Measurements from ENCODE around the gene PLPP3. TPM values are rescaled to one million over a fixed set of nuclear protein-coding genes. Genes with fewer than 3 reads are reported as not detected.

The PLPP3 gene
- total RNA-seq, 1 donor from 2014 or later = not detected

DNA sequence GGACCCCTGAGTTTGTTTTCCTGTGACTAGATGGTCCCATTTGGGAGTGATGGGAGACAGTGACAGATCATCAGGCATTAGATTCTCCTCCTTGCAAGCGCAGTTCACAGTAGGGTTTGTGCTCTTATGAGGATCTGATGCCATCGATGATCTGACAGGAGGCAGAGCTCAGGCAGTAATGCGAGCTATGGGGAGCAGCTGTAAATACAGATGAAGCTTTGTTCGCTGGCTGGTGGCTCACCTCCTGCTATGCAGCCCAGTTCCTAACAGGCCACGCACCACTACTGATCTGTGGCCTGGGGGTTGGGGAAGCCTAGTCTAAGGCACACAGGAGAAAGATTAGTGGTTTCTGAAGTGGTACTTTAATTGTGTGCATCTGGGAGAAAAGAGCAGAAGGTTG lies 7.1 kb upstream of the PLPP3 start:
- H3K4me1 Mint-ChIP-seq (ENCODE audit: low read depth) = no peaks in the 10 kb centered on the region
- H3K27ac Mint-ChIP-seq = no peak overlapping the region
- H3K4me3 Mint-ChIP-seq (ENCODE audit: low read depth) = no peak overlapping the region
- no peaks in the 10 kb centered on the region for H3K9me3 Mint-ChIP-seq
- no peak for DNase-seq (ENCODE audit: low spot score)
- no peaks in the 10 kb centered on the region for H3K36me3 Mint-ChIP-seq (ENCODE audit: low read depth)
- peaks cover 2% of the 10 kb centered on the region for H3K27me3 Mint-ChIP-seq (ENCODE audit: low read depth)
- intact Hi-C loops (cut with micrococcal nuclease) = loop anchor here (10.0 kb wide), 2 partner anchors 1302 to 1442 kb away; no protein-coding TSS in a partner anchor

DNA sequence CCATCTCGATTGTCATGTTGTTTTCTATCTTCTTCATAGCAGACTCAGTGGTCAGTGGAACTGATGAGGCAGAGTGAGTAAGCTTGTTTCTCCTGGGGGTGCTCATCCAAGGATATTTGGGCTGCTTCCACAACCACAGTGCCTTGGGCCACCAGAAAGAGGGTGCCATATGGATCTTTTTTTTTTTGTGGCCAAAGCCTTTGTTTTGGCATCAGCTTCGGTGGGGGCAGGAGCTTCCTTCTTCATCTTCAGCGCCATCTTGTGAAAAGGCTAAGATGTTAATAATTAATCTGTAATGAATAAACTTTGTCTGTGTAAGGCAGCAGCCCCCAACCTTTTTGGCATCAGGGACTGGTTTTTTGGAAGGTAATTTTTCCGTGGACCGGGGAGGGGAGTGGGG lies 6.6 kb upstream of the PLPP3 start:
- no peak for DNase-seq (ENCODE audit: low spot score)
- Mint-ChIP-seq H3K4me1 (ENCODE audit: low read depth) (no peaks in the 10 kb centered on the region), H3K4me3 (ENCODE audit: low read depth) (no peak overlapping the region), H3K27ac (no peak overlapping the region), H3K9me3 (no peaks in the 10 kb centered on the region), H3K27me3 (ENCODE audit: low read depth) (peaks cover 7% of the 10 kb centered on the region), H3K36me3 (ENCODE audit: low read depth) (no peaks in the 10 kb centered on the region)
- intact Hi-C loops (cut with micrococcal nuclease) = loop anchor here (10.0 kb wide), 2 partner anchors 1301 to 1441 kb away; no protein-coding TSS in a partner anchor

DNA sequence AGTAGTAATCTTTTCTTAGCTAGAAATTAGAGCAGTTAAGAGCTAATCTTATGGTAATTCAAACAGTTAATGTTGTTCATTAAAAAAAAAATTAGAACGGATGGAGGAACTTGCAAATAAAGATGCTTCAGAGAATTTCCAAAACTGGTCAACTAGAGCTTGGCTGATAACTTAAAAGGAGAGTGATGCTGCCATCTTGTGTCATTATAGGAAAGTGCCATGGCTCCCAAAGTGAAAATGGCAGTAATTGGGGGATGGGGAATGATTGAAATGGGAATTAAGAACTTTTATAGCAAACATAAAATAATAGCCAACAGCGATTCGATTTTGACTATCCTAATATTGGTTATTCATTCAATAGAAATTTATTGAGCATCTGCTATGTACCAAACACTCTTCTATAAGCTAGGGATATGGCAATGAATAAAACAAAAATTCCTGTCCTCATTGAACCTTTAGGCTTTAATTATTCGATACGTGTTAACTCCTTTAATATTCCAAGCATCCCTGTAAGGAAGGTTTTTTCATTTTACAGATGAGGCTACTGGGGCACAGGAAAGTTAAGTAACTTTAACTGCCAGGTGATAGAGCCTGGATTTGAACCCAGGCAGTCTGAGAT lies 5.7 kb upstream of the PLPP3 start:
- Mint-ChIP-seq H3K27ac (no peak overlapping the region), H3K9me3 (no peaks in the 10 kb centered on the region), H3K27me3 (ENCODE audit: low read depth) (peaks cover 16% of the 10 kb centered on the region), H3K4me3 (ENCODE audit: low read depth) (no peak overlapping the region), H3K4me1 (ENCODE audit: low read depth) (no peaks in the 10 kb centered on the region), H3K36me3 (ENCODE audit: low read depth) (no peaks in the 10 kb centered on the region)
- intact Hi-C loops (cut with micrococcal nuclease) = loop anchor here (10.0 kb wide), 2 partner anchors 1300 to 1440 kb away; no protein-coding TSS in a partner anchor
- DNase-seq (ENCODE audit: low spot score) = no peak

DNA sequence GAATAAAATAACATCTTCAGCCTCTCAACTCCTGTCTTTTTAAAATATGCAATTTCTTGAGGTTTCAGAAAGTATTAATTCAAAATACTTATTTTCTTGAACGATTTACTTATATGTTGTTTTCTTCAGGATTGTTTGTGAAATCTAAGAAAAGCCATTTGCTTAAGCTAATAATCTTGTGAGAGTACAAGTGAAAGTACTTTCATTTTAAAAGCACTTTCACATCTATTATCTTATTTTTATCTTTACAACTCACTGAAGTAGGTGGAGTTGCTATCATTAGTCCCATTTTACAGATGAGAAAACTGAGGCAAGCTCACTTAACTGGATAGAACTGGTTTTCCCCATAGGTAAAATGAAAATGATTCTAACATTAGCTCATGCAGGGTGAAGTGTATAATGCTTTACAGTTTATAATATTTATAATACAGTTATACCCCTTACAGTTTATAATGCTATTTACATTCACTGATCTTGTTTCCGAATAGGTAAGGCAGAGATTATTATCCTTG lies 4.7 kb upstream of the PLPP3 start:
- H3K27me3 Mint-ChIP-seq (ENCODE audit: low read depth) = peaks cover 26% of the 10 kb centered on the region
- no peaks in the 10 kb centered on the region for H3K9me3 Mint-ChIP-seq
- no peaks in the 10 kb centered on the region for H3K4me1 Mint-ChIP-seq (ENCODE audit: low read depth)
- intact Hi-C loops (cut with micrococcal nuclease) = loop anchor here (10.0 kb wide), 2 partner anchors 1299 to 1439 kb away; no protein-coding TSS in a partner anchor
- no peak overlapping the region for H3K27ac Mint-ChIP-seq
- no peak overlapping the region for H3K4me3 Mint-ChIP-seq (ENCODE audit: low read depth)
- H3K36me3 Mint-ChIP-seq (ENCODE audit: low read depth) = no peaks in the 10 kb centered on the region
- no peak for DNase-seq (ENCODE audit: low spot score)

DNA sequence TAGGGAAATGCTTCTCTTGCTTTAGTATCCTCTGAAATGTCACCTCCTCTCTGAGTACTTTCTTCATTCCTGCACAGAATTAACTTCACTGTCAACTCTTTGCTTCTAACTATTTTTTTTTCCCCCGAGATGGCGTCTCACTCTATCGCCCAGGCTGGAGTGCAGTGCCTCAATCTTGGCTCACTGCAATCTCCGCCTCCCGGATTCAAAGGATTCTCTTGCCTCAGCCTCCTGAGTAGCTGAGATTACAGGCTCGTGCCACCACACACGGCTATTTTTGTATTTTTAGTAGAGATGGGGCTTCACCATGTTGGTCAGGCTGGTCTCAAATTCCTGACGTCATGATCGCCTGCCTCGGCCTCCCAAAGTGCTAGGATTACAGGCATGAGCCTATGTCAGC lies 1.4 kb upstream of the PLPP3 start:
- H3K9me3 Mint-ChIP-seq = no peaks in the 10 kb centered on the region
- H3K4me1 Mint-ChIP-seq (ENCODE audit: low read depth) = no peaks in the 10 kb centered on the region
- H3K27me3 Mint-ChIP-seq (ENCODE audit: low read depth) = peaks cover 46% of the 10 kb centered on the region

DNA sequence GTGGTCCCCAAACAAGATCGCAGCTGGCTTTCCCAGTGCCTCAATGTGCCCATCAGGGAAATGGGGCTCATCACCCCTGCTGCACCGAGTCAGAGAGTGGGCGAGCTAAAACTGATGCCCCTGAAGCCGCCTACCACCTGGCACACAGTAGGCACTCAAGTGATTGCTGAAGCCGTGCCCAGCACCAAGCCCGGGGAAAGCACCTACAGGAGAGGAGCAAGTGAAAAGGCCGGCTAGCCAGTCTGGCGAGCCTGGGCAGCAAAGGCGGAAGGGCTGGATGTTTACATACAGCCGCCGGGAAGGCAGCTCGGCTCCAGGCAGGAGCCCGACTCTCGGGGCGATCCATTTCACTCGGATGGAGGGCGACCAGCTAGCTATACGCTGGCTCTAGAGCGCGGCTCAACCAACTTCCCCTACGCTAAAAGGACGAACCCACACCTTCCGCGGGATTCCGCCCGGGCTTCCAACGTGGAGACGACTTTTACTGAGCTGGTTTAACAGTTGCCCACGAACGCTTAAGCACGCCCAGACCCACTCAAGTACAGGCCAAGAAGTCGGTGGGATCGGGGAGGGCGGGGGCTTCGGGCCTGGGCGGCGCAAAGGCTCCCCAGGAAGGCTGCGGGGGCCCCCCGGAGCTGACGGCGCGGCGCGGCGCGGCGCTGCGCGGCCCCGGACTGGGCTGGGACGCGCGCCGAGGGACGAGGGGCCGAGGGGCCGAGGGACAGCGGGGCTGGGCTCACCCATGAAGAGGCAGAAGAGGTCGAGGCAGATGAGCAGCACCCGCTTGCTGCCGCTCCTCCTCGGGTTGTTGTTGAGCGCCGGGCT lies 1.0 kb downstream of the PLPP3 start:
- Mint-ChIP-seq H3K27me3 (ENCODE audit: low read depth) (peaks cover 49% of the 10 kb centered on the region), H3K36me3 (ENCODE audit: low read depth) (no peaks in the 10 kb centered on the region), H3K27ac (no peak overlapping the region), H3K4me1 (ENCODE audit: low read depth) (no peaks in the 10 kb centered on the region), H3K9me3 (no peaks in the 10 kb centered on the region), H3K4me3 (ENCODE audit: low read depth) (peak overlapping the region; percentile 72)
- DNase-seq (ENCODE audit: low spot score) = no peak
- intact Hi-C loops (cut with micrococcal nuclease) = no loop called here

More for the DNA sequence above, 1.4 kb upstream of the PLPP3 start:
- H3K4me3 Mint-ChIP-seq (ENCODE audit: low read depth) = no peak overlapping the region
- no peak overlapping the region for H3K27ac Mint-ChIP-seq
- intact Hi-C loops (cut with micrococcal nuclease) = loop anchor here (10.0 kb wide), 2 partner anchors 1296 to 1436 kb away; no protein-coding TSS in a partner anchor
- DNase-seq (ENCODE audit: low spot score) = no peak
- H3K36me3 Mint-ChIP-seq (ENCODE audit: low read depth) = no peaks in the 10 kb centered on the region

DNA sequence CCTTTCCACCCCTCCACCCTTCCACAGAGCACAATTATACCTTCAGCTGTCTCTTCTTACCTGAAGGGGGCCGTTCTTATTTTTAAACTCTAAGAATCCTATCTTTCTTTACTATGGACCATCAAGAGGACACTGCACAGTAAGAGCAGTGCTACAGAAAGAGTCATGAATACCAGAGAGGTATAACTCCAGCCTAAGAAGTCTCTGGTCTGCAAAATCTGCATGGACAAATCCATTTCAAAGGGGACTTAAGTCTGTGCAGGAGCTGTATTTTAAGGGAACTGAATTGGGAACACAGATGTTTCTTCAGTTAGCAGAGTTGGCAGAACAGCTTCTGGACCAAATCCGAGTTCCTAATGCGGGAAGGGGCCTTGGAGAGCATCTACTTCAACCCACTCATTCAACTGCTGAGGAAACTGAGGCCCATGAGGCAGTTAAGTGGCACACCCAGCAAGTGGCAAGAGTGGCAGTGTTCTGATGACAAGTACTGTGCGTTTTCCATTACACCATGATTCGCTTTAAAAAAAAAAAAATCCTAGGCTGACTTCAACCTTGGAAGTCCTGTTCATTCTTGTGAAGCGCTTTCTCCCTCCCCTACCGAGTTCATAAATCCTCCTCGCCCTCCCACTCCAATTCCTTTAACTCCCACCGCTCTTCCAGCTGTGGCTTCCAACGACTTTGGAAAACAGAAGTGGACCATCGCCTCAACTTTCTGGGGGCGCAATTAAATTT lies 1.8 kb downstream of the PLPP3 start:
- DNase-seq (ENCODE audit: low spot score) = no peak

DNA sequence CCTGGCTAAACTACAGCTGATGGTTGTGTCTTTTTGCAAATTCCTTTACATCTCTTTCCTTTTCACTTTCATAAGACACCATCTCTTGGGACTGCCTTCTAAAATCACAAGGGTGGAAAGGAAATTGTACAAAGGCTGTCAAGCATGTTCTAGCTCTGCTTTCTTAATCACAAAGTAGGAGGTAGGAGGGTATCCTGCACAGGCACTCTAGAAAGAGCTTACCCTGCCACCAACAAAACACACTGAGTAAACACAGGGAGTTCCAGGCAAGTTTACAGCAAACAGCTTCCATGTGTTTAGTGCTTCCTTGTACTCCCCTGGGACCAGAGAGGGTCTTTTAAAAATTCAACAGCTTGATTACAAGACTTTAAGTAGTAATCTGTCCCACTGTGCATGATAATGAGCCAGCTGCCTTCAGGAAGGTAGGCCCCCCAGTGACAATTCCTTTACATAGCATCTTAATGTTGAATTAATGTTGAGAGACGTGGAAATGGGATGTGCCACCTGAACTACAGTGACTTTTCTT lies 2.4 kb downstream of the PLPP3 start:
- Mint-ChIP-seq H3K4me3 (ENCODE audit: low read depth) (no peak overlapping the region), H3K9me3 (no peaks in the 10 kb centered on the region), H3K4me1 (ENCODE audit: low read depth) (no peaks in the 10 kb centered on the region), H3K27ac (no peak overlapping the region), H3K36me3 (ENCODE audit: low read depth) (no peaks in the 10 kb centered on the region), H3K27me3 (ENCODE audit: low read depth) (peaks cover 47% of the 10 kb centered on the region)
- intact Hi-C loops (cut with micrococcal nuclease) = no loop called here
- no peak for DNase-seq (ENCODE audit: low spot score)

More for the DNA sequence above, 1.8 kb downstream of the PLPP3 start:
- Mint-ChIP-seq H3K27me3 (ENCODE audit: low read depth) (peaks cover 47% of the 10 kb centered on the region), H3K9me3 (no peaks in the 10 kb centered on the region), H3K4me1 (ENCODE audit: low read depth) (no peaks in the 10 kb centered on the region), H3K27ac (no peak overlapping the region), H3K36me3 (ENCODE audit: low read depth) (no peaks in the 10 kb centered on the region), H3K4me3 (ENCODE audit: low read depth) (no peak overlapping the region)
- intact Hi-C loops (cut with micrococcal nuclease) = no loop called here

DNA sequence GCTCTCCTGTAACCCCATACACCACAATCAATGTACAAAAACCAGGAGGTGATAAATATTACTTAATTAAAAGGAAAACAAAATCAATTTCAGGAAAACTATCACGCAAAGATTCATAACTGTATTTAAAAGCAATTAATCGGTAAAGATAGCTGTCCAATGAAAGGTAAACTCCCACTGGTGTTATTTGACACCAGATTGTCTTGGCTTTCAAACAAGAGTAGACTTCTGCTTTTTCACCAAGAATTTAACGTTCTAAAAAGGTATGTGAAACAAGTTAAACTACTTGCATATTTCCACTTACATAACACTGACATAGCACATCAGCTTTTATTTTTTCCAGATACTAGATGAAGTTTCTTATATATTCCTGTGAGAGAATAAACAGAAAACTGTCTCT lies 3.5 kb downstream of the PLPP3 start:
- Mint-ChIP-seq H3K27me3 (ENCODE audit: low read depth) (peaks cover 41% of the 10 kb centered on the region), H3K4me3 (ENCODE audit: low read depth) (no peak overlapping the region), H3K4me1 (ENCODE audit: low read depth) (no peaks in the 10 kb centered on the region), H3K27ac (no peak overlapping the region), H3K36me3 (ENCODE audit: low read depth) (no peaks in the 10 kb centered on the region), H3K9me3 (no peaks in the 10 kb centered on the region)
- no peak for DNase-seq (ENCODE audit: low spot score)
- intact Hi-C loops (cut with micrococcal nuclease) = no loop called here

DNA sequence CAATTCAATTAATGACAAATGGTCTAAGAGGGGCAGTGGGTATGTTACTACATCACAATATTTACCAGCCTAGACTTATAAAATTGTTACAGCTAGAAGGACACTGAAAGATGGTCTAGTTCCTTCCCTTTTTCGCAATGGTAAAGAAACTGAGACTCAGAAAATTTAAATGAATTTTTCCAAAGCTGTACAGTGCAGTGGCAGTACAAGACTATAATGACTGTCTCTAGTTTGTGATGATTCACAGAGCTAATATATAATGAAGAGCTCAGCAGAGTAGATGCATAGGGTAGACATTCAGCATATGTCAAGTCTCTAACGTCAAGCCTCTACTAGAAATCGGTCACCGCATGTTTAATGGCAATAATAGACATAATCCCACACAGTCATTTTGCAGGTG lies 4.6 kb downstream of the PLPP3 start:
- H3K36me3 Mint-ChIP-seq (ENCODE audit: low read depth) = no peaks in the 10 kb centered on the region
- no peaks in the 10 kb centered on the region for H3K4me1 Mint-ChIP-seq (ENCODE audit: low read depth)
- no peaks in the 10 kb centered on the region for H3K9me3 Mint-ChIP-seq
- no peak for DNase-seq (ENCODE audit: low spot score)
- H3K27me3 Mint-ChIP-seq (ENCODE audit: low read depth) = peaks cover 31% of the 10 kb centered on the region
- no peak overlapping the region for H3K4me3 Mint-ChIP-seq (ENCODE audit: low read depth)
- intact Hi-C loops (cut with micrococcal nuclease) = no loop called here
- no peak overlapping the region for H3K27ac Mint-ChIP-seq

DNA sequence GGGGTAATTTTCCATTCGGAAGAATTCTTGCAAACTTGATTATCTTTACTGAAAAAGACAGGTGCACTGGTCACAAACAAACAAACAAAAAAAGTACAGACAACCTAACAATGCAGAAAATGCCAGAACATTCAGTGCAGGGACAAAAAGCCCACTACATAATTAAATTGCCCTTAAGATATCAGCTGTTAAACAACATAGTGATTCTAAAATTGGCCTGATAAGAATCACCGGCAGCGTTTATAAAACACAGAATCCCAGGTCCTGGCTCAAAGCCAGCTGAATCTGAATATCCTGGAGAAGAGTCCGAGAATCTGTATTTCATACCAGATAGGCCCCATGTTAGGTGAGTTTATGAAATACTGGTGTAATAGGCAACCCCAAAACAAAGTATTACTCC lies 6.1 kb downstream of the PLPP3 start:
- no peaks in the 10 kb centered on the region for H3K9me3 Mint-ChIP-seq
- no peak overlapping the region for H3K27ac Mint-ChIP-seq

DNA sequence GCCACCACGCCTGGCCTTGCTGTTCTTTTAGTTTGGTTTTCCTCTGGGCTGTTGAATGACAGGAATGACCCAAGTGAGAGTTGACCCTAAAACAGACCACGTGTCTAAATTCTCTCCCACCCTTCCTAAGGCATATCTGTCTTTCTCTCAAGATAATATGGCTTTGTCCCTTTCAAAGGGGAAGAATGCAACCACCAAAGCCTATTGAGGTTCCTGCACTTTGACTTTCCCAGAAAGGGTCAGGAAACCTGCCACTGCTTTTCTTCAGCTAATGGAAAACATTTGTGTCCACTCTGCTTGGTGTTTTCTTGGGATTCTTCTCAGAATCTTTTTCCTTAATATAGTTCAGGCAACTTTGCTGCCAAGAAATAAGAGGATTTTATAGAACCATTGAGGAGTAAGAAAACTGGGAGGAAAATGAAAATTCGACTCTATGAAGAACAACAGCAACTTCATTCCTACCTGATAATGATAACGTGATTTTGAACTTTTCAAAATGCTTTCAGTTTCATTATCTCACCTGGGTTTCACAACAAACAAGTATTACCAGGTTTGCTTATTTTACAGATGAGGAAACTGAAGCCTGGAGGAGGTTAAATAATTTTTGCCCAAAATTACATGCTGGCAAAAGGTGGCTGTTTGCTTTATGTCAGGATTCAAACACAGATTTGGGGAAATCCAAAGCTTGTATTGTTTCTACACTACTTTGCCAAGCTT lies 6.9 kb downstream of the PLPP3 start:
- no peaks in the 10 kb centered on the region for H3K9me3 Mint-ChIP-seq
- no peaks in the 10 kb centered on the region for H3K4me1 Mint-ChIP-seq (ENCODE audit: low read depth)
- H3K27me3 Mint-ChIP-seq (ENCODE audit: low read depth) = peaks cover 13% of the 10 kb centered on the region
- intact Hi-C loops (cut with micrococcal nuclease) = no loop called here
- H3K4me3 Mint-ChIP-seq (ENCODE audit: low read depth) = no peak overlapping the region
- H3K27ac Mint-ChIP-seq = no peak overlapping the region
- no peaks in the 10 kb centered on the region for H3K36me3 Mint-ChIP-seq (ENCODE audit: low read depth)
- no peak for DNase-seq (ENCODE audit: low spot score)

More for the DNA sequence above, 6.1 kb downstream of the PLPP3 start:
- Mint-ChIP-seq H3K36me3 (ENCODE audit: low read depth) (no peaks in the 10 kb centered on the region), H3K4me3 (ENCODE audit: low read depth) (no peak overlapping the region), H3K27me3 (ENCODE audit: low read depth) (peaks cover 22% of the 10 kb centered on the region), H3K4me1 (ENCODE audit: low read depth) (no peaks in the 10 kb centered on the region)
- intact Hi-C loops (cut with micrococcal nuclease) = no loop called here
- no peak for DNase-seq (ENCODE audit: low spot score)

Measured in activated T-helper 2 cell treated with anti-CD3 and anti-CD28 coated beads, Interferon-gamma antibody, Interleukin-2, Interleukin-4, amounts not matched to agents 10 μg/mL and 5 μg/mL and 100 μg/mL, durations not matched to agents 14 hours and 24 hours and 36 hours (primary cell).